ENCODE measurements around the gene NFATC4. TPM values are rescaled to one million over a fixed set of nuclear protein-coding genes. Genes with fewer than 3 reads are reported as not detected.

The NFATC4 gene
- total and polyA plus RNA-seq, 2 of the 4 experiments (the other 2 are of a cell fraction): 15.6 to 35.8 TPM

DNA sequence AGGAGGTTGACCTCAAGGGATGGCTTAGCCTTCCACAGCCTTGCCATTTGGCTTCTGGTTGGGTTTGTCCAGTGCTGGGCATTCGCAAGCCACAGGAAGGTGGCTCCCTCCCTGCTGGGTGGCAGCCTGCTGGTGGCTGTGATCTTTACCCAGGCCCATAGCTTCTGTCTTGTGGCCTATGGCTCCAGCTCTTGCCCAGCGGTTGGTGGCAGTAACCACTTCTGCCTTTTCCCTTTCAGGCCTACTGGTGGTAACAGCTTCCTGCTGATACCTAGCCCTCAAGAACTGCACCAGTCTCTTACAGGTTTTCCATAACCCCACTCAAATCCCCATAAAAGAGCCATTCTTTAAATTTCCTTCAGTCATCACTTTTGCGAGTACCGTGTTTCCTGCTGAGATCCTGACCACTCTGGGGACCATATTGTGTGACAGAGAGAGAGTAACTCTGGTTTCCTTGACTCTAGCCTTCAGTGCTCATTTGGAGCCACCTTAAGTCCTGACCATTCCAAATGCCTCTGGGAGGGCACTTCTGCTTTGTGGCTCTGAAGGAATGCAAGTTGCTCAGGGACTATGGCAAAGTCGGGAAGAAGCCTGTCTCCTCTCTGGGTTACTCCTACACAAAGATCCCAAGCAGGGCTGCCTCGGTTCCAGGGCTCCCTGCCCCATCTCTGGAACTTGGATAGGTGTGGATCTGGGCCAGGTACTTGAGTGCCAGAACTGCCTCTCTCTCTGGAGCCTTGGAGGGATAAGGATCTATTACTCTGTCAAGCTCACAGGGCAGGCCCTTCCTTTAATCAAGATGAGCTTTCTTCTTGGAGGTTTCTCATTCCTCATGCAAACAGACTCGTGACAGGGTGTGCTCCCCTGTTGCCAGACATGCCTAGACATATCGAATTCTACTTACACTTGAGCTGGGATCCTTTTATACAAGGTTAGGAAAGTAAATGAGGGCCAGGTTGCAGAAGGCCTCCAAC, 27.9 kb downstream of the NFATC4 start:
- 100% methylated on average over 2 of the region's 8 CpGs; no CpG with 5 or more reads in 1 of the 2 experiments for WGBS, 2 experiments (ENCODE audit: extremely low coverage in 2 of 2, insufficient read length in 1 of 2)
- Histone ChIP-seq H3K14ac (replicated peaks; ENCODE audit: low read depth, low read length) (no peak overlapping the region), H3K4me3 (ENCODE audit: insufficient read depth, low read depth, low read length) (no peak overlapping the region), H2AK9ac (replicated peaks; ENCODE audit: low read depth, low read length, poor library complexity) (no peak overlapping the region), H3K9me3 (ENCODE audit: control insufficient read depth, insufficient read depth, low read length) (no peaks in the 10 kb centered on the region), H4K91ac (ENCODE audit: insufficient read depth, low read depth, low read length) (peak overlapping the region; percentile 15; the same call in 1 of the 2 replicates), H3K56ac (ENCODE audit: extremely low read depth, insufficient read depth, low read length) (no peak overlapping the region), H3K4me1 (ENCODE audit: control insufficient read depth, insufficient read depth, low read length) (peaks cover 16% of the 10 kb centered on the region), H2AK5ac (ENCODE audit: low read depth, low read length) (0 out of 2 replicates have a peak overlapping the region, but pooled peaks have one; percentile 4), H3K9ac (ENCODE audit: low read depth, low read length) (no peak overlapping the region), H2AFZ (replicated peaks; ENCODE audit: low read length, poor library complexity) (peak overlapping the region; percentile 62), H3K27me3 (ENCODE audit: control insufficient read depth, insufficient read depth, low read length) (no peaks in the 10 kb centered on the region), H2BK20ac (ENCODE audit: low read depth, low read length) (peak overlapping the region; percentile 26; the same call in 1 of the 2 replicates), H3K36me3 (ENCODE audit: control insufficient read depth, insufficient read depth, low read length) (no peaks in the 10 kb centered on the region), H3K27ac (ENCODE audit: insufficient read depth, low read length) (no peak overlapping the region), H4K5ac (ENCODE audit: low read depth, low read length) (peak overlapping the region; percentile 35; the same call in 1 of the 2 replicates), H3K4me2 (ENCODE audit: low read depth, low read length) (no peak overlapping the region), H3K23ac (ENCODE audit: low read depth, low read length) (peak overlapping the region; percentile 35; the same call in 1 of the 2 replicates), H3K9me1 (ENCODE audit: insufficient read depth, low read length) (peaks cover 2% of the 10 kb centered on the region; the same call in 1 of the 2 replicates), H3K18ac (ENCODE audit: low read depth, low read length) (peak overlapping the region; percentile 24; the same call in 1 of the 2 replicates), H2BK120ac (ENCODE audit: low read depth, low read length) (no peak overlapping the region), H2BK5ac (ENCODE audit: low read depth, low read length, poor library complexity, severe bottlenecking) (peak overlapping the region; percentile 46), H2BK15ac (ENCODE audit: low read depth, low read length) (no peak overlapping the region), H3K4ac (ENCODE audit: low read depth, low read length) (no peak overlapping the region; the same call in 1 of the 2 replicates), H4K20me1 (ENCODE audit: insufficient read depth, low read length) (no peaks in the 10 kb centered on the region), H3K79me1 (ENCODE audit: low read depth in 1 of 2, low read length in 2 of 2) (peaks cover 0 to 8% of the 10 kb centered on the region in 2 experiments; a peak in 1 of 4 replicates), H4K8ac (ENCODE audit: low read depth in 2 of 2, low read length in 2 of 2) (peak overlapping the region; percentile 48 to 57; a peak in 2 of 4 replicates)
- intact Hi-C loops (cut with micrococcal nuclease) (no loop called here), dilution Hi-C loops (cut with HindIII; ENCODE audit: low sequenced_read_pairs, unreplicated experiment) (no loop called here), in situ Hi-C loops (cut with MboI; ENCODE audit: low sequenced_read_pairs) (no loop called here)
- CTCF ChIA-PET: no interaction called here
- DNase-seq (no peak), ATAC-seq (ENCODE audit: low read depth) (no peak)
- POLR2A ChIA-PET (ENCODE audit: unreplicated experiment): no interaction called here
- TF ChIP-seq MAFK (IDR thresholded peaks at IDR 0.05; ENCODE audit: low read depth, low read length): peak; percentile 32; the same call in 1 of the 2 replicates
- no peak for TF ChIP-seq FOS (IDR thresholded peaks at IDR 0.05; ENCODE audit: low read depth, low read length)
- BruUV-seq (replicated peaks): no TSS peak

Measured in IMR-90 (cell line).